H1 (cell line): Measurements from ENCODE around the gene ENOX2. TPM values are rescaled to one million over a fixed set of nuclear protein-coding genes. Genes with fewer than 3 reads are reported as not detected.
"Not testable (repeated sequence)": the region's sequence is repeated elsewhere in the genome, so short reads cannot be mapped to it uniquely, and the experiment has no call there.

ENCODE experiments used
- CTCF ChIA-PET: fragments of 300-600 bp; sonication (Branson Sonifier 250); formaldehyde crosslinking; loops from one replicate; lab custom pipeline; 2021; ENCODE audit not compliant: partially characterized antibody; lab: Charles Lee
- POLR2A ChIA-PET: fragments of 300-600 bp; sonication (Branson Sonifier 250); formaldehyde crosslinking; loops from one replicate; lab custom pipeline; 2021; ENCODE audit warnings: inconsistent platforms; ENCODE audit not compliant: partially characterized antibody; lab: Charles Lee
- DNase-seq, 2 experiments: peaks; one replicate each; pipeline versions ENCODE4 v3.0.0 to v3.0.0-alpha.2; 2010 to 2022; ENCODE audit warnings: low spot score in 2 of 2, low read depth in 1 of 2, mixed read lengths in 1 of 2
- FAIRE-seq: peaks from 2 replicates; lab custom pipeline; 2011; peaks lifted over from hg19 to GRCh38; lab: Jason Lieb, UNC
- H2AFZ ChIP-seq: 2 replicates; pipeline ENCODE4 v1.8.1; 2012; ENCODE audit warnings: low read length, inconsistent platforms
- H2AK5ac ChIP-seq: 2 replicates; pipeline ENCODE4 v1.6.1; 2013; ENCODE audit warnings: low read depth, low read length
- H2BK120ac ChIP-seq: replicated peaks from 2 replicates; pipeline ENCODE3; 2013; ENCODE audit warnings: low read depth, low read length, inconsistent platforms
- H2BK12ac ChIP-seq: 2 replicates; pipeline ENCODE4 v1.6.1; 2013; ENCODE audit warnings: low read depth, low read length
- H2BK15ac ChIP-seq: 2 replicates; pipeline ENCODE4 v1.6.1; 2013; ENCODE audit warnings: low read length
- H2BK20ac ChIP-seq: 2 replicates; pipeline ENCODE4 v1.6.1; 2013; ENCODE audit warnings: low read length
- H2BK5ac ChIP-seq: 2 replicates; pipeline ENCODE4 v1.6.1; 2013; ENCODE audit warnings: low read depth, low read length
- H3K14ac ChIP-seq: 2 replicates; pipeline ENCODE4 v1.6.1; 2013; ENCODE audit warnings: inconsistent platforms; ENCODE audit not compliant: insufficient read length
- H3K18ac ChIP-seq: 2 replicates; pipeline ENCODE4 v1.6.1; 2013; ENCODE audit warnings: low read length; ENCODE audit errors: extremely low read depth
- H3K23ac ChIP-seq: 2 replicates; pipeline ENCODE4 v1.6.1; 2013; ENCODE audit warnings: inconsistent platforms; ENCODE audit not compliant: insufficient read length
- H3K23me2 ChIP-seq: 2 replicates; pipeline ENCODE4 v1.6.1; 2013; ENCODE audit warnings: low read depth, low read length
- H3K27ac ChIP-seq: 2 replicates; pipeline ENCODE4 v1.6.1; 2011; ENCODE audit warnings: low read depth, low read length, inconsistent platforms
- H3K27me3 ChIP-seq, 4 experiments: replicated peaks in 1 of 4; 1 replicate in 1 of 4; 2 replicates in 3 of 4; pipeline versions ENCODE4 v1.6.1 to v1.8.1; 2011 to 2013; ENCODE audit warnings: low read length in 3 of 4, mild to moderate bottlenecking in 3 of 4, inconsistent platforms in 2 of 4, mixed read lengths in 2 of 4, moderate library complexity in 1 of 4; ENCODE audit not compliant: control insufficient read depth in 3 of 4, insufficient read depth in 3 of 4; ENCODE audit errors: extremely low read depth in 1 of 4
- H3K36me3 ChIP-seq, 4 experiments: 2 replicates each; pipeline versions ENCODE4 v1.6.1 to v1.8.1; 2011 to 2013; ENCODE audit warnings: mild to moderate bottlenecking in 4 of 4, low read length in 3 of 4, moderate library complexity in 2 of 4, control low read depth in 1 of 4, inconsistent platforms in 1 of 4; ENCODE audit not compliant: insufficient read depth in 4 of 4, control insufficient read depth in 2 of 4
- H3K4ac ChIP-seq: replicated peaks from 2 replicates; pipeline ENCODE3; 2013; ENCODE audit warnings: low read length, low read depth, mixed read lengths, inconsistent platforms; ENCODE audit not compliant: insufficient read length
- H3K4me1 ChIP-seq, 4 experiments: replicated peaks in 1 of 4; 1 replicate in 1 of 4; 2 replicates in 3 of 4; pipeline versions ENCODE4 v1.6.1 to v1.8.1; 2011 to 2013; ENCODE audit warnings: low read length in 3 of 4, inconsistent platforms in 2 of 4, mixed read lengths in 1 of 4; ENCODE audit not compliant: insufficient read depth in 4 of 4, control insufficient read depth in 3 of 4
- H3K4me2 ChIP-seq, 2 experiments: 2 replicates each; pipeline versions ENCODE4 v1.6.1 to v1.8.1; 2011 to 2013; ENCODE audit warnings: low read depth in 2 of 2, low read length in 2 of 2, control low read depth in 1 of 2, inconsistent platforms in 1 of 2, mild to moderate bottlenecking in 1 of 2; ENCODE audit not compliant: insufficient read depth in 1 of 2
- H3K4me3 ChIP-seq, 4 experiments: fragments of 200-600, 300-600 bp in 1 of 4; sonication (generic), shearing (Covaris generic), sonication (Bioruptor Twin) in 1 of 4; 2 replicates each; pipeline versions ENCODE4 v1.5.1 to v1.8.1; 2011 to 2016; ENCODE audit warnings: low read length in 4 of 4, low read depth in 3 of 4, control low read depth in 2 of 4, inconsistent platforms in 2 of 4, mild to moderate bottlenecking in 2 of 4, mixed read lengths in 1 of 4, moderate library complexity in 1 of 4; ENCODE audit not compliant: insufficient read depth in 2 of 4; ENCODE audit errors: extremely low read depth in 1 of 4
- H3K56ac ChIP-seq: replicated peaks from 2 replicates; pipeline ENCODE3; 2013; ENCODE audit warnings: low read depth, mild to moderate bottlenecking, mixed read lengths, low read length, inconsistent platforms; ENCODE audit not compliant: insufficient read length
- H3K79me1 ChIP-seq: 2 replicates; pipeline ENCODE4 v1.6.1; 2013; ENCODE audit warnings: low read depth, low read length, control low read depth
- H3K79me2 ChIP-seq, 2 experiments: 2 replicates each; pipeline versions ENCODE4 v1.6.1 to v1.8.1; 2012 to 2013; ENCODE audit warnings: low read length in 2 of 2, mild to moderate bottlenecking in 2 of 2, inconsistent platforms in 1 of 2; ENCODE audit not compliant: insufficient read depth in 2 of 2, control insufficient read depth in 1 of 2
- H3K9ac ChIP-seq, 4 experiments: replicated peaks in 1 of 4; 1 replicate in 1 of 4; 2 replicates in 3 of 4; pipeline versions ENCODE4 v1.6.1 to v1.8.1; 2011 to 2013; ENCODE audit warnings: low read depth in 3 of 4, low read length in 3 of 4, control low read depth in 2 of 4, mild to moderate bottlenecking in 2 of 4, moderate library complexity in 2 of 4, inconsistent platforms in 1 of 4; ENCODE audit errors: extremely low read depth in 1 of 4
- H3K9me3 ChIP-seq, 2 experiments: 2 replicates each; pipeline versions ENCODE4 v1.6.1 to v1.8.1; 2012 to 2013; ENCODE audit warnings: mild to moderate bottlenecking in 2 of 2, moderate library complexity in 2 of 2, control low read depth in 1 of 2, inconsistent platforms in 1 of 2, low read depth in 1 of 2, low read length in 1 of 2, mixed read lengths in 1 of 2; ENCODE audit not compliant: insufficient read depth in 2 of 2
- H4K20me1 ChIP-seq, 2 experiments: replicated peaks in 1 of 2; 2 replicates each; pipeline versions ENCODE3 to v1.8.1; 2011 to 2013; ENCODE audit warnings: inconsistent platforms in 2 of 2, low read length in 2 of 2, mild to moderate bottlenecking in 1 of 2; ENCODE audit not compliant: insufficient read depth in 2 of 2, control insufficient read depth in 1 of 2
- H4K5ac ChIP-seq: 2 replicates; pipeline ENCODE4 v1.6.1; 2013; ENCODE audit warnings: low read length, low read depth, mixed read lengths, inconsistent platforms; ENCODE audit not compliant: insufficient read length
- H4K8ac ChIP-seq: 2 replicates; pipeline ENCODE4 v1.8.0; 2013; ENCODE audit warnings: mild to moderate bottlenecking, moderate library complexity, low read length, inconsistent platforms; ENCODE audit not compliant: insufficient read depth; ENCODE audit errors: extremely low read depth
- H4K91ac ChIP-seq: replicated peaks from 2 replicates; pipeline ENCODE3; 2013; ENCODE audit warnings: low read length, mixed read lengths, inconsistent platforms; ENCODE audit not compliant: insufficient read length
- WGBS, 2 experiments: shearing (Covaris generic) in 1 of 2; methylation state at CpG; one replicate each; pipeline versions ENCODE4 v1.1.6 to v1.1.7; 2013 to 2015; ENCODE audit warnings: low lambda C conversion rate in 2 of 2, mixed read lengths in 2 of 2, inconsistent platforms in 1 of 2, low coverage in 1 of 2, missing lambda C conversion rate in 1 of 2; ENCODE audit not compliant: insufficient replicate concordance in 2 of 2, insufficient coverage in 1 of 2, insufficient read length in 1 of 2; ENCODE audit errors: extremely low coverage in 1 of 2, missing lambda C conversion rate in 1 of 2; 5-methylcytosine and 5-hydroxymethylcytosine counted together
- polyA plus RNA-seq, 7 experiments: library from polyadenylated mRNA; depleted of rRNA in 3 of 7; stranded (reverse) in 5 of 7; unstranded in 2 of 7; fragments of >200 nt in 5 of 7; fragments of 200-250 nt in 2 of 7; gene quantifications; 1 replicate in 5 of 7; 2 replicates in 1 of 7; 4 replicates in 1 of 7; pipeline versions ENCODE4 v1.2.1 to v1.2.3, GENCODE V29; 2011 to 2013; ENCODE audit warnings: missing spikeins in 2 of 7, mixed read lengths in 2 of 7
- total RNA-seq: library from RNA; stranded (reverse); fragmentation: NEBNext Ultra II Directional; extraction: Animal tissue kit (Norgen Biotek cat#: 25700); gene quantifications from 2 replicates; pipeline ENCODE4 v1.2.1, GENCODE V29; 2021

ENOX2 gene
- total and polyA plus RNA-seq, 2 of the 8 experiments (the other 6 are each of a cell fraction or from before 2014, with no cell fraction given): 4.5 to 12.3 TPM

DNA sequence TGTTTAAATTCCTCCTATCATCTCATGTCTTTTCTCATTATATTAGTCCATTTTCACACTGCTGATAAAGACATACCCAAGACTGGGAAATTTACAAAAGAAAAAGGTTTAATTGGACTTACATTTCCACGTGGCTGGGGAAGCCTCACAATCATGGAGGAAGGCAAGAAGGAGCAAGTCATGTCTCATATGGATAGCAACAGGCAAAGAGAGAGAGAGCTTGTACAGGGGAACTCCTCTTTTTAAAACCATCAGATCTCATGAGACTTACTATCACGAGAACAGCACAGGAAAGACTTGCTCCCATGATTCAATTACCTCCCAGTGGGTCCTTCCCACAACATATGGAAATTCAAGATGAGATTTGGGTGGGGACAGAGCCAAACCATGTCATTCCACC lies 15.5 kb upstream of the ENOX2 start:
- H3K14ac ChIP-seq, H3K23ac ChIP-seq, H4K8ac ChIP-seq, H3K18ac ChIP-seq, H3K4ac ChIP-seq, H2BK20ac ChIP-seq, H2AFZ ChIP-seq, H4K20me1 ChIP-seq, H2BK12ac ChIP-seq, H3K27me3 ChIP-seq, H3K4me1 ChIP-seq, H2BK120ac ChIP-seq, H4K91ac ChIP-seq, DNase-seq, H3K79me2 ChIP-seq, H2BK15ac ChIP-seq, H3K36me3 ChIP-seq, H3K4me3 ChIP-seq, H4K5ac ChIP-seq, H2BK5ac ChIP-seq, POLR2A ChIA-PET, H2AK5ac ChIP-seq, H3K23me2 ChIP-seq, H3K56ac ChIP-seq, H3K9me3 ChIP-seq, H3K79me1 ChIP-seq, FAIRE-seq, H3K4me2 ChIP-seq, H3K9ac ChIP-seq, H3K27ac ChIP-seq: not testable (repeated sequence)
- 79% methylated on average over 1 of the region's 2 CpGs; no CpG with 5 or more reads in 1 of the 2 experiments for WGBS, 2 experiments
- CTCF ChIA-PET: interaction anchor here (3.9 kb wide), 1 partner anchor 343 kb away, joined by 22 read pairs; no protein-coding TSS in a partner anchor
